CD4-positive, alpha-beta T cell treated with Interleukin-6 for 4 hours (primary cell): ENCODE measurements around the gene ZNF792.
"Not testable (repeated sequence)": the region's sequence is repeated elsewhere in the genome, so short reads cannot be mapped to it uniquely, and the experiment has no call there.

Source experiments
- DNase-seq: peaks from one replicate; pipeline ENCODE4 v3.0.0-alpha.2; 2020; ENCODE audit warnings: mixed read lengths

ZNF792 gene

DNA sequence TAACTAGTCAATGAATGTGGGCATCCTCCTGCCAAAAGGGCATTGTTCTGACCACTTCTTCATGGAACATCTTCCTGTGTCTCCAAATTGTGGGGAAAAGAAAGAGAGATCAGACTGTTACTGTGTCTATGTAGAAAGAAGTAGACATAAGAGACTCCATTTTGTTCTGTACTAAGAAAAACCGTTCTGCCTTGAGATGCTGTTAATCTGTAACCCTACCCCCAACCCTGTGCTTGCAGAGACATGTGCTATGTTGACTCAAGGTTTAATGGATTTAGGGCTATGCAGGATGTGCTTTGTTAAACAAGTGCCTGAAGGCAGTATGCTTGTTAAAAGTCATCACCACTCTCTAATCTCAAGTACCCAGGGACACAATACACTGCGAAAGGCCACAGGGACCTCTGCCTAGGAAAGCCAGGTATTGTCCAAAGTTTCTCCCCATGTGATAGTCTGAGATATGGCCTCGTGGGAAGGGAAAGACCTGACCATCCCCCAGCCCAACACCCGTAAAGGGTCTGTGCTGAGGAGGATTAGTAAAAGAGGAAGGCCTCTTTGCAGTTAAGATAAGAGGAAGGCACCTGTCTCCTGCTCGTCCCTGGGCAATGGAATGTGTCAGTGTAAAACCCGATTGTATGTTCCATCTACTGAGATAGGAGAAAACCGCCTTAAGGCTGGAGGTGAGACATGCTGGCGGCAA is 43.8 kb downstream of the ZNF792 start:
- DNase-seq, result not testable (repeated sequence)

DNA sequence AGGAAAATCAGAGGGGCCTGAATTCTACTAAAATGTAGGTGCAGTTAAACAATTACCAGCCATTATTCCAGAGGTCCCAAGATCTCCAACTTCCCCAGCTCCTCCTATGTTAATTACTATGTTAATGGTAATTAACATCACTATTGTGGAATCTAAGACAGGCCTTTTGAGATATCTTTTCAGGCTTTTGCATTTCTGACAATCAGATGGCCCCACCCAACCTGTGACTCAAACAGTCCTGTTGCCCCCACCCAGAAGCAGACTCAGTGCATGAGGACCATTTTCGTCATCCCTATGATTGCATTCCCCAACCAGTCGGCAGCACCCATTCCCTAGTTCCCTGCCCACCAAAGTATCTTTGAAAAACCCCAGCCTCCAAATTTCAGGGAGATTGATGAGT is 45.8 kb downstream of the ZNF792 start:
- no peak for DNase-seq

DNA sequence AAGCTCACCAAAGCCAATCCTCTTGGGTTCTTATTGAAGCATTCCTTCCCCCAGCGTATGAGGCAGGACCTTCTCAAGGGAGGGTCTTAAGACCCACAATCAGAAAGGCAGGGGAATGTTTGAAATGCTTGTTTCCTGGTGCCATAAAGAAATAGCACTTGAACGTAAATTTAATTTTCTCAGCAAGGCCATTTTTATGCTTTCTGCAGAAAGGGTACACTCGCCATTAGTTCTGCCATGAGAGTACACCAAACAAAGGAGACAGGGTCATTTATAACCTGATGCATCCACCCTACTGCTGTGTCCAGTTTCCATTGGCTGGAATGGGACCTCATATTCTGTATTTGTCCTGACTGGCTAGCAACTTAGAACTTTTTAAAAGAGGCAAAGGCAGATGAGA is 46.9 kb downstream of the ZNF792 start:
- DNase-seq, result not testable (repeated sequence)

DNA sequence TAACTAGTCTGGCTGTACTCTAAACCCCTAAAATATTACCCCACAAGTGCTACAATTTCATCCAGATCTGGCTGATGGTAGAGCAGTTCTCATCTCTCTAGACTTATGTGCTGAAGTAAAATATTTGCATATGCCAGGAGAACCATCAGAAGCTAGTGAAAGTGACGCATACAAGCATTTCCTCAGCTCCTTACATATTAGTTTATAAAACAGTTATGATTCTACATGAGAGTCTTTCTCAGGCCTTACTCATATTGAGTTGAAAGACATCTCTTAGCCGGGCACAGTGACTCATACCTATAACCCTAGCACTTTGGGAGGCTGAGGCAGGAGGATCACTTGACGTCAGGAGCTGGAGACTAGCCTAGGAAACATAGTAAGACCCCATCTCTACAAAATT is 53.3 kb downstream of the ZNF792 start:
- DNase-seq, result no peak
